ENCODE measurements around the gene SMIM24. TPM values are rescaled to one million over a fixed set of nuclear protein-coding genes. Genes with fewer than 3 reads are reported as not detected.
"Not testable (repeated sequence)": the region's sequence is repeated elsewhere in the genome, so short reads cannot be mapped to it uniquely, and the experiment has no call there.

The SMIM24 gene
- total RNA-seq, 1 donor from 2014 or later: not detected

DNA sequence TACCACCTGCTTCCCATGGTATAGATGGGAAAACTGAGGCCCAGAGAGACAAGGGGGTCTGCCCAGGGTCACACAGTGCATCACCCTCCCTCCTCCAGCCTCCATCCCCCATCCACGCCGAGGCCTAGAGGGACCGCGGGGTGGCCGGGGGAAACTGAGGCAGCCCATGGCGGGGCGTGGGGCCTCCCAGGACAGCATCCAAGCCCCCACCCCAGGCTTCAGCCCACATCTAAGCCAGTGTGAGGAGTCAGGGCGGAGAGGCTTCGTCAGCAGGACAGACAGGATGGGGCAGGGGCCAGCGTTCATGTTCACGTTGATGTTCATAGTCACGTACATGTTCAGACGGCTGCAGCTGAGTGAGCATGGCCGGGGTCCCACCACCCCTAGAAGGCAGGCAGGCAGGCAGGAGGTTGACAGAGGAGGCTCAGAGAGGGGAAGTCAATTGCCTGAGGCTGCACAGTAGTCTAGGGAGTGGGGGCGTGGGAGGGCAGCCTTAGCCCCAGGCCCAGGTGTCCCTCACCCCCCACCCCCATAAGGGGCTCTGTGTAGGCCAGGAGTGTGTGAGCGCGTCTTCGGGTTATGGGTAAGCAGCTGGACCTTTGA lies 23.3 kb downstream of the SMIM24 start:
- DNase-seq (ENCODE audit: low read depth in 2 of 2): no peak

DNA sequence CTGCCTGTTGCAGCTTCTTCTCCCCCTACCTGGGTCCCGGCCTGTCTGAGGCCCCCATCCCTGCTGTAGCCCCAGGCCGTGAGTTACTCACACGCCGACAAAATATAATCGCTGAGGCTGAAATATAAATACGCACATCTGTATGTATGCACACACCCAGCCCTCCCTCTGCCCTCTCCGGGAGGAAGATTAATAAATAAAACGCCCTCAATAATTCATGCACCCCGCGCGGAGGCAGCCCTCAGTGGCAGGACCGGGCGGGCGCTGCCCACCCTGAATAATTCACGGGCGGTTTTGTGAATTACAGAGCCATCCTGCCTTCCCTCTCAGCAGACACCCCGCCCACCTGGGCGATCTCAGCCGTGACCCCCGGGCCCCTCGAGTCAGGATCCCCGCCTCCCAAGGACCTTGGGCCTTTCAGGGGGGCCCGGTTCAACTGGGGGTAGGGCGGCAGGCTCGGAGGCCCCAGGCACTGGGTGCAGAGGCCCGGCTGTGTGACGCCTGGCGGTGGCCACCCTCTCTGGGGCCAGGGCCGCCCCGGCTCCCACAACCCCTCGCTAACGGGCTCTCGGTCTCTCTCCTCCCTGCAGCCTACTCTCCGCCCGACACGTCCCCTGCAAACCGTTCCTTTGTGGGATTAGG lies 24.2 kb downstream of the SMIM24 start:
- DNase-seq (ENCODE audit: low read depth in 2 of 2): no peak

DNA sequence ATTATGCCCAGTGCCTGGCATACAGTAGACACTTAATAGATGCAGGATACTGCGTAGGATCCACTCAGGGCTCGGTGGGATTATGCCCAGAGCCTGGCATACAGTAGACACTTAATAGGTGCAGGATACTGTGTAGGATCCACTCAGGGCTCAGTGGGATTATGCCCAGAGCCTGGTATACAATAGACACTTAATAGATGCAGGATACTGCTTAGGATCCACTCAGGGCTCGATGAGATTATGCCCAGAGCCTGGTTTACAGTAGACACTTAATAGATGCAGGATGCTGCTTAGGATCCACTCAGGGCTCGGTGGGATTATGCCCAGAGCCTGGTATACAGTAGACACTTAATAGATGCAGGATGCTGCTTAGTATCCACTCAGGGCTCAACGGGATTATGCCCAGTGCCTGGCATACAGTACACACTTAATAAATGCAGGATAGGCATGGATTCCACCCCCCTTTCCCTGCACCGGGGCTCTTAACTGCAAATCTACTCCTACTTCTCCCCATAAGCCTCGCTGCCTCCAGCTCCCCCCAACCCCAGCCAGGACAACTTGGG lies 24.9 kb downstream of the SMIM24 start:
- DNase-seq (ENCODE audit: low read depth in 2 of 2): no peak

- DNase-seq (ENCODE audit: low read depth in 2 of 2): no peak
Measured at GRCh38 chr19:3454656-3455392, 25.5 kb downstream of the SMIM24 start.

DNA sequence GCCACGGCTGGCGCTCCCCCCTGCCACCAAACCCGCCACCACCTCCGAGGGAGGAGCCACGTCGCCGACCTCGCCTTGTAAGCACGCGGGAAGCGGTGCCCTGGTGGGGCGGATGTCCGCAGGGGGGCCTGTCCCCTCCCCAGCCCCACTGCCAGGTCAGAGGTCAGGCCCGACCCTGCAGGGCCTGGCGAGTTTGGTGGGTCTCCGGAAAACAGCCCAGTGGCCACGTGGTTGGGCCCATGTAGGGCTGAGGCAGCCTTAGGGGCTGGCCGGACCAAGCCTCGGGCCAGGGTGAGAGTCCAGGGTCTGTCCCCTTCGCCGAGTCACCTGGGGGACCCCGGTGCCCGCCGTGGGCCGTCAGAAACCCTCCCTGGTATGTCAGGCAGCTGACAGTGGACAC lies 26.5 kb downstream of the SMIM24 start:
- no peak for DNase-seq (ENCODE audit: low read depth in 2 of 2)

DNA sequence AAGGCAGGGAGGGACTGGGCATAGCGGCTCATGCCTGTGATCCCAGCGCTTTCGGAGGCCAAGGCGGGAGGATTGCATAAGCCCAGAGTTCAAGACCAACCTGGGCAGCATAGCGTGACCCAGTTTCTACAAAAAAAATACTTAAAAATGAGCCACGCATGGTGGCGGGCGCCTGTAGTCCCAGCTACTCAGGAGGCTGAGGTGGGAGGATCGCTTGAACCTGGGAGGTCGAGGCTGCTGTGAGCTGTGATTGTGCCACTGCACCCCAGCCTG lies 27.4 kb downstream of the SMIM24 start:
- DNase-seq (ENCODE audit: low read depth in 2 of 2): not testable (repeated sequence)

GRCh38 chr19:3452171-3452941 lies 28.0 kb downstream of the SMIM24 start:
- DNase-seq (ENCODE audit: low read depth in 2 of 2): no peak

- no peak for DNase-seq (ENCODE audit: low read depth in 2 of 2)
Measured at GRCh38 chr19:3451451-3451866, 28.9 kb downstream of the SMIM24 start.

DNA sequence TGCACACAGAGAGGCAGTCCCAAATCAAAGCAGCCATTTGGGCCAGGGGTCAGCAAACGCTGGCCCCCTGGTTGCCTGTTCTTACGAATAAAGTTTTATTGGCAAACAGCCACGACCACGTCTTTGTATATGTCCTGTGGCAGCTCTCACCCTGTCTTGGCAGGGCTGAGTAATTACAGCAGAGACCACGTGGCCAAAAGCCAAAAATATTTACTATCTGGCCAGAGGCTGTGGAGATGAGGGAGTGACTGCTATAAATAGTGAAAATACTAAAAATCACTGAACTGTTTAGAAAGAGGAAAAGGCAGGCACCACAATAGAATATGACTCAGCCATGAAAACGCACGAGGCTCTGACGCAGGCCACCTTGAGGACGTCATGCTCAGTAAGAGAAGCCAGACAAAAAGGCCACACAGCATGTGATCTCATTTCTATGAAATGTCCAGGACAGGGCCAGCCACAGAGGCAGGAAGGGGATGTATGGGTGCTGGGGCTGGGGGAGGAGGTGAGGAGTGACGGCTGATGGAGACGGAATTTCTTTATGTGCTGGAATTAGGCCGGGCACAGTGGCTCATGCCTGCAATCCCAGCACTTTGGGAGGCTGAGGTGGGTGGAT lies 29.4 kb downstream of the SMIM24 start:
- peak; percentile 97 to 99 for DNase-seq (ENCODE audit: low read depth in 2 of 2)

- no peak for DNase-seq (ENCODE audit: low read depth in 2 of 2)
Measured at GRCh38 chr19:3448616-3449334, 31.6 kb downstream of the SMIM24 start.

DNA sequence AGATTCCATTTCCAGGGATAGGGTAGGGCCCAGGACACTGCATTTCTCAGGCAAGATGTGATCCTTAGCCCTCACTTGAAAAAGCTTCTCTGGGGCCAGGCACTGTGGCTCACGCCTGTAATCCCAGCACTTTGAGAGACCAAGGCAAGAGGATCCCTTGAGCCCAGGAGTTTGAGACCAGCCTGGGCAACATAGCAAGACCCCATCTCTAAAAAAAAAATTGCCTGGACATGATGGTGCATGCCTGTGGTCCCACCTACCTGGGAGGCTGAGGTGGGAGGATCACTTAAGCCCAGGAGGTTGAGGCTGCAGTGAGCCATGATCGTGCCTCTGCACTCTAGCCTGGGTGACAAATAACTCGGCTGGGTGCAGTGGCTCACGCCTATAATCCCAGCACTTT lies 33.7 kb downstream of the SMIM24 start:
- DNase-seq (ENCODE audit: low read depth in 2 of 2): not testable (repeated sequence)

DNA sequence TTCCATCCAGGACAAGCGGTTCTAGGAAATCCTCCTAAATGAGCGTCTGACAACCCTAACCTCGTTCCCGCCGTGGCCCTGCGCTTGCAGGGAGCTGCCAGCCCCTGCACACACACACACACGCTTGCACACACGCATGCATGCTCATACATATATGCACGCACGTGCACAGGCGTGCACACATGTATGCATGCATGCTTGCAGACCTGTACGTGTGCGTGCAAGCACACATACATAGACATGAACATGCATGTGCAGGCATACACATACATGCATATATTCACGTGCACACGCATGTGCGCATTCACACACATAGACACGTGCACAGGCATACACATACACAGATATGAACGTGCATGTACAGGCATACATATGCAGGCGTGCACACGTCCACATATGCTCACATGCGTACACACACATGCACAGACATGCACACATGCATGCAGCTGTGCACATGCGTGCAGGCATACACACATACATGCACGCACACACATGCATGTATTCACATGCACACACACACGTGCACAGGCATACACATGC lies 35.6 kb downstream of the SMIM24 start:
- DNase-seq (ENCODE audit: low read depth in 2 of 2): no peak

- peak in 1 of 2 donors; percentile 71 for DNase-seq (ENCODE audit: low read depth in 2 of 2)
Measured at GRCh38 chr19:3443840-3444694, 36.3 kb downstream of the SMIM24 start.

GRCh38 chr19:3442487-3443071 lies 37.7 kb downstream of the SMIM24 start:
- no peak for DNase-seq (ENCODE audit: low read depth in 2 of 2)

GRCh38 chr19:3441986-3442329 lies 38.4 kb downstream of the SMIM24 start:
- DNase-seq (ENCODE audit: low read depth in 2 of 2): no peak

DNA sequence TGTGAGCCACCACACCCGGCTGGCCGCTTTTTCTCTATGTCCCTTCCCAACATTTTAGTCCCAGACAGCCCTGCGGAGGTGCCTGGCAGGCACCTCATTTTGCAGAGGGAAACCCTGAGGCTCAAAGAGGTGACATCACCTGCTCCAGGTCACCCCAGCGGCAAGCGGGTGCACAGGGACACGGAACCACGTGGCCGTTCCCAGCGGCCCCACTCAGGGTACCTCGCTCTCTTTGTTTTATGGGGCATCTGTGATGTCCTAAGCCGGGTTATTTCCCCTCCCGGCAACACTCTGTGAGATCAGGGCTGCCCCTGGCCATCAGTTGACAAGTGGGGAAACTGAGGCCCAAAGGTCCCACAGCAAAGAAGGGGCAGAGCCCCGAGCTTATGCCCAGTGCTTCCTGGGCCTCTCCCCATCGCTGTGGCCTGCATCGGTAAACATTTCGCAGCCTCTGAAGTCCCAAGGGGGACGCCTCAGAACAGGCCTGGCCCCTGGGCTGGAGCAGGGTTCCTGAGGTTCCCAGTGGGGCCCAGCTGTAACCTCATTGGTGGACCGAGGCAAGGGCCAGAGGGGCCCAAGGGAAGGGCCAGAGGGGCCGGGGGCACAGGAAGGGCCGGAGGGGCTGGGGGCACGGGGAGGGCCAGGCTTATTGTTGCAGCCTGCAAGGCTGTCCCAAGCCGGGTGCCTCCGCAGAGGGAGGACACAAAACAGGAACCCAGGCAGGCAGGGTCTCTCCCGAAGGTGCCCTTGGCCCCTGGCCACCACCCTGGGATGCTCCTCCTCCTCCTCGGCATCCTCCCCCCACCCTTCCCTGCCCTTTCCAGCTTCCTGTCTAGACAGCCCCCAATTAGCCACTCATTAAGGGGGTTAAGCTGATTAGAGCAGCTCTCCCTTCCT lies 39.0 kb downstream of the SMIM24 start:
- DNase-seq (ENCODE audit: low read depth in 2 of 2): no peak

GRCh38 chr19:3440082-3440481 lies 40.2 kb downstream of the SMIM24 start:
- no peak for DNase-seq (ENCODE audit: low read depth in 2 of 2)
